GM19193 (cell line): ENCODE data around the gene TLE2.

ENCODE experiments used
- POLR2A ChIP-seq: IDR thresholded peaks from 4 replicates; pipeline ENCODE4 v1.6.1; 2011; ENCODE audit not compliant: insufficient read depth, insufficient read length; ENCODE audit errors: extremely low read depth

The TLE2 gene

DNA sequence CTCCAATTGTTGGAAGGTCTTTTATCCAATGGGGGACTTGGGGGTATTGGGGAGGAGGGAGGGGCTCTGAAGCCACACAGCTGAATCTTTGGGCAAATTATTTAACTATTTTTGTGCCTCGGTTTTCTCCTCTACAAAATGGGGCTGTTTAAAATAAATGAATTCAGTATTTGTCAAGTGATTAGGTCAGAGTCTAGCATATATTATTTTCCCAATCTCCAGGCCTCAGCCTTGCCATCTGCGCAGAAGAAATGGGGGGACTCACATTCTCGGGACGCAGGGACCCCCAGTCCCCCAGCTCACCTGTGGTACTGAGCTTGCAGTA is 31.7 kb upstream of the TLE2 start:
- TF ChIP-seq POLR2A: no peak

DNA sequence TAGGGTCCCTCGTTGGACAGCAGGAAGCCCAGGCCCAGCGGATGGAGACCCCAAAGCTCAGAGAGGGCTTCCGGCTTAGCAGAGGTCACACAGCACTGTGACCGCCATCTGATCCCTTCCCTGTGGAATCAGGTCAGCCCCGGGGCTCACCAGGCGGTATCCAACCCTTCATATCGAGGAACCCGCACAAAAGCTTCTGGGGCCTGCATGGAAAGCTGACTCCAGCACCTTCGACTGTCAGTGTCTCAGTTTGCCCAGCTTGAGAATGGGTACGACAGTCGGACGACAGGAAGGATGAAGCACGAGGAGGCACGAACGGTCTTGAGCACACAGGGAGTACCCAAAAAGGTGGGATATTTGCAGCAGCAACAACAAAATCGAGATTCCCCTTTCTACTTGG is 30.6 kb upstream of the TLE2 start:
- TF ChIP-seq POLR2A: no peak

DNA sequence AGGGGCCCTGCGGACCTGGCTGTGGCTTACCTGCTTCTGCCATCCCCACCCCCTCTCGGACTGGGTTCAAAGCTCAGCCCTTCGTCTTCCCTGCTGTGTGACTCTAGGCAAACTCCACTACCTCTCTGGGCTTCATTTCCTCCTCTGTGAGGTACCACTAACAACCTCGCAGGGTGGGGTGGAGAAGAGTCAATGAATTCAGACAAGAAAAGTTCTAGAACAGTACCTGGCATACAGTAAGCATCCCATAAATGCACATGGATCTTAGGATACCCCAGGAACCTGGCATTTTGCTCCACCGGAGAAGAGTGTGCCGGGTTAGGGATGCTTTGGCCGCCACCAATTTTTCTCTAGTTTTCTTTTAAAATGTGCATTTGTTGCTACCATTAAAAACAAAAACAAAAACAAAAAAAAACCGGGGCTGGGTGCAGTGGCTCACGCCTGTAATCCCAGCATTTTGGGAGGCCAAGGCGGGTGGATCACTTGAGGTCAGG is 29.8 kb upstream of the TLE2 start:
- no peak for TF ChIP-seq POLR2A

DNA sequence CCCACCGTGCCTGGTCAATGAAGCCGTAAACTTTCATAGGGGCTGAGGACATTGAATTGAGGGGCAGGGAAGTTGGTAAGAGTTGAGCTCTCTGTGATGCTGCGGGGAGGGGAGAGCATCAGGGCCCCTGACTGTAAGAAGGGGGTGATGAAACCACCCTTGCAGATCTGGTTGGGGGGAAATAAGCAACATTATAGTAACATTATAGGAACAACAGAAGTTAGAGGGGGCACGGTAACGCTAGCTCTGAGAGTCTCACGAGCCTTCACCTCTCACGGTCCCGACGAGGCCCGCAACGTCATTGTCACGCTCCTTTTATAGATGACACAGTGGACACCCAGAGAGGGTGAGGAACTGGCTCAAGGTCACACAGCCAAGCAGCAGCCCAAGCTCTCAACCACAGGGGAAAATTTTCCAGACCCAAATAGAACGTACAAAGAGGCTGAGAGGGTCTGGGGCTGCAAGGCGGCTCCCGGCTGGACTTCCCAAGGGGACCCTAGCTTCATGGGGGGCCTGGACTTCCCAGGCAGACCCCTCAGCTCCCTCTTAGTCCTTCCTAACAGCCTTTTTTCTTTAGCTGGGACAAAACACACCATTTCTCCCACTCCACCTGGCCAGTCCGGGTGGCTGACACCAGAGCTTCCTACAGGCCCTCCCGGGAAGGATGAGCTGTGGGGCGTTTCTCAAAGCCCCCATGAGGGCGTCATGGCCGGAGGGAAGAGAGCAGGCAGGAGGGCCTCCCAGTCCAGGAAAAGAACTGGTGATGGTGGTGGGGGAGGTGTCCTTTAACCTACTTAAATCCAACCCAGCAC is 29.1 kb upstream of the TLE2 start:
- no peak for TF ChIP-seq POLR2A

DNA sequence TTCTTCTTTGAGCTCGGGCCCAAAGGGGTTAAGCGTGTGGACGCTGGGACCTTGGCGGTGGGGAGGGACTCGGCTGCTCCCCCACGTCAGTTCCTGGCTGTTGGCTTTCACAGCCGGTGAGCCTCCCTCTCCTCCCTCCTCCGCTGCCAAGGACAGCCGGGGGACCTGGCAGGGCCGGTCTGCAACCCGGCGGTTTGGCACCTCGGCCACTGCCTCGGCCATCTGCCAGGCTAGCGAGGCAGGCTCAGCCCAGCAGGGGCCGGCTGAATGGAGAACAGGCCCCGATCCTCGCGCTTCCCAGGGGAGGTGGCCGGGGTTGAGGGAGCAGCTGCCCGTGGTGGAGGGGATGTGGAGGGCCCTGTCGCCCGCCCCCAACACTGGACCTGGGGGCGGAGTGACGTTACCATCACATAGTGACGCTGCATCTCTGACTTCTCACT is 28.2 kb upstream of the TLE2 start:
- TF ChIP-seq POLR2A: no peak

DNA sequence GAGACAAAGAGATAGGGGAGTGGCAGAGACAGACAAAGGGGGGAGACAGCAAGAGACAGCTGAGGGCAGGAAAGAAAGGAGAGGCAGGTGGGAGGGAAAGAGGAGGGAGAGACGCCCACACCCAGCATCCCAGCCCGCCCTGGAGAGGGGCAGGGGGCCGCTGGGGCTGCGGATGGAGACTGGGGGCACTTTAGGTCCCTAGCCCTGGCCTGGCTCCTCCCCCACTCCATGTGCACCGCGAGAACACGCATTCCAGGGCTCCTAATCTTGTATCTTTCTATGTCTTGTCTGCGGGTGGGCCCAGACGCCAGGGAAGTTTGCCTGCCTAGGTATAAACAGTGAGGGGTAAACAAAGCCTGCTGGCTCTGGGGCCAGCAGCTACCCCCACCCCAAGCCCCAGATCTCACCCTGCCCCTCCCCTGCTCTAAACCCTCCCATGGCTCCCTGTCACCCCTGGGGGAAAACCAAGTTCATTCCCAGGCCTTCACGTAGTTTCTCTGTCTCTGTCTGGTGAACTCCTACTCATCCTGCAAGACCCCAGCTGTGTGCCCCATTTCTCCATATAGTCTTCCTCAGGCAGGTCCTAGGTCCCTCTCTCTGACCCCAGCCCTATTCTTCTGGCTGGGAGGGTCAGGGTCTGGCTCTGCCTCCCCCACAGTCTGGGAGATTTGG is 27.5 kb upstream of the TLE2 start:
- no peak for TF ChIP-seq POLR2A

DNA sequence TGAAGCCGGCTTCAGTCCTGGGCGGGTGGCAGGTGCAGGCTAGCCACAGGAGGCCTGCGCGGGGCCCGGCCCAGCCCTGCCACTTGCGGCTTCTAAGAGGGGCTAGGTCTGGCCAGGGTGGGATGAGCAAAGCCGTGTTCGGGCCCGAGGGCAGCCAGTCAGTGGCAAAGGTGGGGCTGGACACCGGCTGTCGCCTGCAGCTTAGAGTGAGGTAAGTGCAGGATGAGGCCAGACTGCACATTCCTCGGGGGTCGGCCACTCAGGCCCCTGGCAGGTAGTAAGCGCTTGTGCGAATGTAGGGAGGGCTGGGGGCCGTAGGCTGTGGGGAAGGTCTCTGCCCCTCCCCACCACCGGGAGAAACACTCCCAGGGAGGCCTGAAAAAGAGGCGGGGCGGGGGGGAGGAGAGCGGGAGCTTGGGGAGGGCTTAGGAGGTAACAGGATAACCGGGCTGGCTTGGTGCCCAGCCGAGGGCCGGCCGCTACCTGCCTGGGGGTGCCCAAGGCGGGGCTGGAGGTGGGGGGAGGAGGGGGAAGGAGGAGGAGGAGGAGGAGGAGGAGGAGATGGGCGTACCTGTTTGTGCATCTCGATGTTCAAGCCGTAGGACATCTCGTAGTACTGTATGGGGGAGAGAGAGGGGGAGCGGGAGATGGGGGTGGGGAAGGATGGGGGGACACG is 26.8 kb upstream of the TLE2 start:
- TF ChIP-seq POLR2A: no peak

DNA sequence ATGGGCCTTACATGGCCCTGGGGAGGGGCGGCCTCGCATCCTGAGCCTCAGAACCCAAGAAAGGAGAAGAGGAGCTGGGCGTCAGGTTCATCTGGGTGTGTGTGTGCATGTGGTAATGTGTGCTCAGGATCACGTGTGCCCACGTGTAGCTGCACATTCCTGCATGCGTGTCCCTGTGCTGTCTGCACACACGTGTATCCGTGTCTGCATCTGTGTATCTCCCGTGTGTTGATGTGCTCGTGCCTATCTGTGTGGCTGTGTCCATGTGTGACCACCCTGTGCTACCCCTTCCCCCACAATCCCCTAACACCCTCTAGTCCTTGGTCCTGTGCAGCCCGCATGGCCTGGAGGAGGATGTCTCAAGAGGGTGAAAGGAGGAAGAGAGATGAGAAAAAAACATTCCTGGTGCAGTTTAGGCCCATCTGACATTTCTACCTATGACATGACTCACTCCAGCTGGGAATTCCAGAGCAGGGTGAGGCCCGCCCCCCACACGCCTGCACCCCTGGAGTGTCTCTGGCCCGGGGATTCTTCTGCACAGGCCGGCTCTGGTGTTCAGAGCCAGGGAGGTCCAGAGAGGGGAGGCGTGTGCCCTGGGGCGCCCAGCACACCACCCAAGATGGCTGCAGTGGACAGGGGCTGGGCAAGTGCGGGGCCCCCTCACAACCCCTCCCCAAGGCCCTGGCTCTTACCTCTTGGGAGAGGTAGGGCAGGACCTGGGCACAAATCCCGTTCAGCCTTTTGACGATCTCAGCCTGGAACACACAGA is 26.1 kb upstream of the TLE2 start:
- TF ChIP-seq POLR2A: no peak

DNA sequence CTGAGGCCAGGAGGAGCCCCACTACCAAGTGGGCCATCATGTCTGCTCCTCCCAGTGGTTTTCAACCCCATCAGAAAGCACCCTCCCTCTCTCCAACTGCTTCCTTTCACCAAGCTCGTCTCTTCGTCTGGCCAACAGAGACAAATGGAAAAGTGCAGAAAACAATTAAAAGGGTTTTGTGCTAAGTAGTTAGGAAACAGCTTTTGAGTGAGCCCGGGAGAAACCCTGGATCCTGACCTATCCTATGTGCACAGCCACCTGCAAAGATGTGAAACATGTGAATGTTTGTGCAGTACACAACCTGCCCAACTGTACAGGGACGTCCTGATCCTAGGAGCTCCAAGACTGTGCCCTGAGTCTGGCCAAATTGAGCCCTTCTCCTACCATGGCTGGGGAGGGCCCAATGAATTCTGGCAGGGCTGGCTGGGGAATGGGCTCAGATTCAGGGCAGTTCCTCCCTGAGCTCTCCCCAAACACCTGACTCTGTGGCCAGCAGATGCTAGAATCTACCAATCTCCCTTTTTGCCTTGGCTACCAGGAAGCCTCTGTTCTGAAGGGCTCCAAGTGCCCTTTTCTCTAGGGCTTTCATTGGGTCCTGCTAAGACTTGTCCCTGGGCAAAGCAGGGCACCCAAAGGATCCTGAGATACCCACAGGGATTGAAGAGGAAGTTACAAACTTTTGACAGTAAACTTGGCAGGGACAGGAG is 25.3 kb upstream of the TLE2 start:
- TF ChIP-seq POLR2A: no peak

DNA sequence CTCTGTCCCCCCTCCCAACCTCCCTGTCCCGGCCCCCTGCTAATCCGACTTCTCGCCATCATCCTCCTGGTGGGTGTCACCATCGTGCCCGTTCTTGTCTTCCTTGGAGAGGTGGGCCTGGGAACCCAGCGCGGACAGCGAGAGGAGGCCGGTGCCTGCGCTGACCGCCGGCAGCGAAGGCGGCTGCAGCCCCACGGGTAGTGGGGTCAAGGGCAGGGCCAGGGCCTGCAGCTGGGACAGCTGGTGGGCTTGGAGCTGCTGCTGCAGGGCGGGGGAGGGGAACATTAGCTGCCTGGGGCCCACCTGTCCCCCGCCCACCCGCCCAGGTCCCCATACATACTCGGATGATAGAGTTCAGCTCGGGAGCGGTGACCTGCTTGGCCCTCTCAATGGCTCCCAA is 24.7 kb upstream of the TLE2 start:
- no peak for TF ChIP-seq POLR2A

DNA sequence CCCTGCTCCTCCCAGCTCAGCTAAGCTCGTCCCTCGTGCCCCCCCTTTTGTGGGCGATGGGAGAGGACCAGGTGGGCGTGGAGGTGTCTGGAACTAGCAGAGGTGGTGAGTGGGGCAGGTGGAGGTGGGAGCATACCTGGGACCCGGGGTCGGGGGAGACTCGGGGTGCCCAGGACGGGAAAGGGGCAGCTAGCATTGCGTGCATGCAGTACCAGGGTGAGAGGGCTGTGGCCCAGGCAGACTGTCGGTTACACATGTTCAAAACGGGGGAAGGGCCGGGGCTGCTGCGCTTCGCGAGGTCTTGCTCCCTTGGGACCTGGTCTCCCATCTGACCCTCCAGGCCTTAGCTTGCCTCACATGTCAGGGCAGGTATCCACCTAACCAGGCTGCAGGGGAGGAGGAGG is 24.1 kb upstream of the TLE2 start:
- TF ChIP-seq POLR2A: no peak

DNA sequence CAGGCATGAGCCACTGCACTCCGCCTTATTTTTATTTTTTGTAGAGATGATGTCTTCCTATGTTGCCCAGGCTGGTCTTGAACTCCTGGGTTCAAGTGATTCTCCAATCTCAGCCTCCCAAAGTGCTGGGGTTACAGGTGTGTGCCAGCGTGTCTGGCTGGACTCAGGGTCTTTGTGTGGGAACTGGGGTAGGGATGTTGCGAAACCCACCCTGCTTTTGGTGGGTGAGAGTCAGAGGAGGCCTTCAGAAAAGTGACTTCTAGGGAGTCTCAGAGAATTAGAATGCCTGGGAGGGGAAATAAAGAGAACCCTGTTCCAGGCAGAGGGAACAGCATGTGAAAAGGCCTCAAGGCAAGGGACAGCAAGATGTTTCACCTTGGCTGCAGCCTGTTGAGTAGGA is 20.0 kb upstream of the TLE2 start:
- TF ChIP-seq POLR2A: no peak

DNA sequence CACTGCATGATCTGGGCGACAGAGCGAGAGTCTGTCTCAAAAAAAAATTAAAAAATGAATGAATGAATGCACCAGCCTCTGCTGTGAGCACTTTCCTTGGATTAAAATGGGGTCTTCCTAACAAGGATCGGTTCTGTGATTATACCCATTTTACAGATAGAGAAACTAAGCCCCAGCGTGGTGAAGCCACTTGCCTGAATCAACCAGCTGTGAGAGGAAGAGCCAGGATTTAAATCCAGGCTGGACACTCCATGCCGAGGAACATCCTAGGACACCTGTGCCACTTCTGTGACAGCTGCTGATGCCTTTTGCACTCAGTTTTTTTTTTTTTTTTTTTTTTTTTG is 19.1 kb upstream of the TLE2 start:
- no peak for TF ChIP-seq POLR2A

DNA sequence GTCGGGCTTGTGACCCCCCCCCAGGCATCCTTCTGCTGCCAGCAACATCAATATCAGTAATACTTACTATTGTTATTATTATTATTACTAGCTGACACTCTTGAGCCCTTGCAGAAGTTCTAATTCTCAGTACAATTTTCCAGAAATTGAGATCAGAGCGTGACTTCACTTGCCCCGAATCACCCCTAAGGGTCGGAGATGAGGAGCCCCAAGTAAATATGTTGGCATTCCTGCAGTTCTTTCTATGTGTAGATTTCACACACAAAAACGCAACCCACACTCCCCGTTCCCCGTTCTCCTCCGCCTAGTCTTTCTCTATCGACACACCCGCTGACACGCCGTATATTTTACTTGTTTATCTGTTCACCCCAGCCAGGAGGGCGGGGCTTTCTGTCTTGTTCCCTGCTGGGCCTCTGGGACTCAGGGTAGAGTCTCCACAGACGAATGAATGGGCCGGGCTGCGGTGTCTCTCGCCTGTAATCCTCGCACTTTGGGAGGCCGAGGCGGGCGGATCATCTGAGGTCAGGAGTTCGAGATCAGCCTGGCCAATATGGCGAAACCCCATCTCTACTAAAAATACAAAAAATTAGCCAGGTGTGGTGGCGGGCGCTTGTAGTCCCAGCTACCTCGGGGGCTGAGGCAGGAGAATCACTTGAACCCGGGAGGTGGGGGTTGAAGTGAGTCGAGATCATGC is 18.6 kb upstream of the TLE2 start:
- no peak for TF ChIP-seq POLR2A
